HepG2 (cell line): ENCODE data around the gene NDUFV1. TPM values are rescaled to one million over a fixed set of nuclear protein-coding genes. Genes with fewer than 3 reads are reported as not detected.
A peak's percentile ranks its signal among the peaks of the same experiment; 100 is the strongest.

Experiments
- CCAR2 ChIP-seq: fragments of 200-400 bp; formaldehyde crosslinking; optimal IDR thresholded peaks from 2 replicates; pipeline ENCODE3; 2018; ENCODE audit warnings: low read depth, mild to moderate bottlenecking, low read length, moderate library complexity
- CHD2 ChIP-seq: IDR thresholded peaks from 2 replicates; pipeline ENCODE4 v1.6.1; 2011; ENCODE audit warnings: low read depth, low read length, improper control_type of control experiment
- CHD4 ChIP-seq: fragments of 200-600 bp; sonication (generic); IDR thresholded peaks from 2 replicates; pipeline ENCODE4 v1.7.0; 2017; ENCODE audit warnings: mild to moderate bottlenecking, low read length, borderline replicate concordance
- ETV6 ChIP-seq: sonication (generic); formaldehyde crosslinking; conservative IDR thresholded peaks from 2 replicates; pipeline ENCODE4 v1.4.0; 2020; ENCODE audit warnings: missing genetic modification reagents
- HMGA1 ChIP-seq: sonication (generic); formaldehyde crosslinking; conservative IDR thresholded peaks from 2 replicates; pipeline ENCODE4 v1.4.0; 2020; ENCODE audit warnings: missing genetic modification reagents
- NFE2L2 ChIP-seq: fragments of 150-350 bp; IDR thresholded peaks from 2 replicates; pipeline ENCODE4 v1.6.1; 2014; ENCODE audit warnings: low read length
- NR2F1 ChIP-seq, 2 experiments: fragments of 450-650 bp in 1 of 2; formaldehyde crosslinking in 1 of 2; IDR thresholded peaks; 2 replicates each; pipeline versions ENCODE4 v1.5.0 to v1.6.1; 2016 to 2020; ENCODE audit warnings: mild to moderate bottlenecking in 1 of 2, missing compliant biosample characterization in 1 of 2, missing genetic modification reagents in 1 of 2, moderate library complexity in 1 of 2
- PLRG1 ChIP-seq: fragments of 450-650 bp; conservative IDR thresholded peaks from 2 replicates; pipeline ENCODE4 v1.6.1; 2016
- POLR2A ChIP-seq, 2 experiments: IDR thresholded peaks; 2 replicates each; pipeline ENCODE4 v1.6.1; 2011; ENCODE audit warnings: low read depth in 2 of 2, low read length in 2 of 2, mild to moderate bottlenecking in 1 of 2, moderate library complexity in 1 of 2; ENCODE audit not compliant: insufficient read depth in 1 of 2
- RARA ChIP-seq: IDR thresholded peaks from 2 replicates; pipeline ENCODE4 v1.6.1; 2016; ENCODE audit warnings: missing genetic modification reagents, missing compliant biosample characterization
- SCMH1 ChIP-seq: sonication (generic); formaldehyde crosslinking; IDR thresholded peaks from 2 replicates; pipeline ENCODE4 v1.9.0; 2021; ENCODE audit warnings: missing genetic modification reagents, mild to moderate bottlenecking, borderline replicate concordance
- SKI ChIP-seq: fragments of 450-650 bp; IDR thresholded peaks from one replicate; pipeline ENCODE4 v1.6.1; 2018; ENCODE audit warnings: mild to moderate bottlenecking; ENCODE audit not compliant: partially characterized antibody
- TCF7 ChIP-seq: sonication (generic); IDR thresholded peaks from 2 replicates; pipeline ENCODE4 v1.6.1; 2016; ENCODE audit warnings: antibody characterized with exemption, low read depth
- ZBTB21 ChIP-seq: sonication (generic); formaldehyde crosslinking; IDR thresholded peaks from 2 replicates; pipeline ENCODE4 v1.4.0; 2020; ENCODE audit warnings: missing genetic modification reagents
- ZBTB38 ChIP-seq: sonication (generic); formaldehyde crosslinking; IDR thresholded peaks from 2 replicates; pipeline ENCODE4 v1.5.1; 2020; ENCODE audit warnings: mild to moderate bottlenecking, missing genetic modification reagents
- ZFP36 ChIP-seq: fragments of 150-350 bp; IDR thresholded peaks from 2 replicates; pipeline ENCODE4 v1.6.1; 2018; ENCODE audit warnings: borderline replicate concordance, low read length, low read depth; ENCODE audit not compliant: partially characterized antibody
- ZMYM2 ChIP-seq: sonication (generic); formaldehyde crosslinking; IDR thresholded peaks from 2 replicates; pipeline ENCODE4 v1.8.0; 2022; ENCODE audit warnings: mild to moderate bottlenecking, missing genetic modification reagents
- ZNF12 ChIP-seq: sonication (generic); formaldehyde crosslinking; IDR thresholded peaks from 2 replicates; pipeline ENCODE4 v1.5.0; 2020; ENCODE audit warnings: missing genetic modification reagents
- ZNF160 ChIP-seq: sonication (generic); formaldehyde crosslinking; IDR thresholded peaks from 2 replicates; pipeline ENCODE4 v1.8.0; 2022; ENCODE audit warnings: mild to moderate bottlenecking, inconsistent platforms, missing genetic modification reagents
- ZNF264 ChIP-seq: sonication (generic); formaldehyde crosslinking; IDR thresholded peaks from 2 replicates; pipeline ENCODE4 v1.4.0; 2020; ENCODE audit warnings: missing genetic modification reagents
- ZNF317 ChIP-seq: sonication (generic); formaldehyde crosslinking; IDR thresholded peaks from 2 replicates; pipeline ENCODE4 v1.5.0; 2020; ENCODE audit warnings: mild to moderate bottlenecking, missing genetic modification reagents
- ZNF33A ChIP-seq: sonication (generic); formaldehyde crosslinking; IDR thresholded peaks from 2 replicates; pipeline ENCODE4 v1.5.1; 2020; ENCODE audit warnings: missing genetic modification reagents, mild to moderate bottlenecking, moderate library complexity, borderline replicate concordance
- ZNF34 ChIP-seq: sonication (generic); formaldehyde crosslinking; IDR thresholded peaks from 2 replicates; pipeline ENCODE4 v1.4.0; 2020; ENCODE audit warnings: mild to moderate bottlenecking, missing genetic modification reagents, borderline replicate concordance
- ZNF678 ChIP-seq: sonication (generic); formaldehyde crosslinking; IDR thresholded peaks from 2 replicates; pipeline ENCODE4 v1.4.0; 2020; ENCODE audit warnings: mild to moderate bottlenecking, missing genetic modification reagents
- ZNF891 ChIP-seq: sonication (generic); formaldehyde crosslinking; IDR thresholded peaks from 2 replicates; pipeline ENCODE4 v1.5.0; 2020; ENCODE audit warnings: mild to moderate bottlenecking, missing genetic modification reagents
- polyA plus RNA-seq, 8 experiments: library from polyadenylated mRNA; depleted of rRNA in 3 of 8; stranded (reverse) in 7 of 8; unstranded in 1 of 8; fragments of >200 nt; fragmentation: Illumina TruSeq in 4 of 8; extraction: Trizol in 4 of 8; gene quantifications; 2 replicates each; pipeline versions ENCODE4 v1.2.1 to v1.2.3, GENCODE V29; 2011 to 2016; ENCODE audit warnings: low read depth in 4 of 8, missing spikeins in 1 of 8, mixed read lengths in 1 of 8; ENCODE audit not compliant: insufficient read depth in 1 of 8
- total RNA-seq, 5 experiments: library from RNA; depleted of rRNA; stranded (reverse); fragments of >200 nt; fragmentation: Illumina TruSeq; extraction: Trizol; gene quantifications; 2 replicates each; pipeline ENCODE4 v1.2.3, GENCODE V29; 2016; ENCODE audit warnings: low read depth in 1 of 5

Gene NDUFV1
- total and polyA plus RNA-seq, 2 of the 13 experiments (the other 11 are each of a cell fraction or from before 2014, with no cell fraction given) = 88.9 to 137 TPM

DNA sequence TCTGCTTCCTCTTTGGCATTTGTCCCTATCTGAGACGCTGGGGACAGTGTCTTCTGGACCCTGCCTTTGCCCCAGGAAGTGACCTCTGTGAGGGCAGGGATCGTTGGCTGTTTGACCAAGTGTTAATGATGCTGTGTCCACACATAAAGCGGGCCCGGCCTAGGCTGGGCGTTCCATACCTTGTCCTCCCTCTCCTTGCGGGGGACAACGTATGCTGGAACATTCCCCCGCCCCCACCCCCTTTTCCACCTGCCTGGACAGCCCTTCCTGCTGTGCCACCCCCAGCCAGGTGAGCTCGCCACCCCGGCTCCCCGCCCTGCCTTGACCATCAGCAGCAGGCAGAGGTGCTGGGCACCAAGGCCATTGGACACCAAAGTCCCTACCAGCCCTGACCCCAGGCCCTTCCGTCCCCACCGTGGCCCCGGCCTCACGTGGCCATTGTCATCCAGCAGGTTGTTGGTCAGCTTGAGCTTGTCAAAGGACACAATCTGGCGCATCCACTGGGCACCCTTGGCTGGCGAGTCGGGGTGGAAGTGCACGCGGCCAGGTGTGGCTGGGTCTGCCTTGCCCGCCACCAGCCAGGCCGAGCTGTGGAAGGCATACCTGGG lies 27.1 kb downstream of the NDUFV1 start (continued):
- TF ChIP-seq ETV6 (CRISPR knock-in tag) (no peak), HMGA1 (CRISPR knock-in tag) (no peak), ZNF33A (CRISPR knock-in tag) (no peak), ZMYM2 (0 out of 2 replicates have a peak, but pooled peaks have one; percentile 12), NR2F1 (CRISPR knock-in tag; IDR thresholded peaks at IDR 0.05) (peak in 1 of 2 experiments; percentile 43; a peak in 1 of 4 replicates), CCAR2 (no peak), TCF7 (no peak), ZNF264 (no peak), ZNF678 (CRISPR knock-in tag) (no peak), ZBTB21 (CRISPR knock-in tag) (no peak), NFE2L2 (no peak), SKI (no peak), SCMH1 (CRISPR knock-in tag) (no peak), ZBTB38 (CRISPR knock-in tag) (no peak), ZNF317 (no peak), ZFP36 (no peak), ZNF34 (CRISPR knock-in tag) (no peak), POLR2A (IDR thresholded peaks at IDR 0.05; ENCODE audit: insufficient read depth in 1 of 2, low read depth in 2 of 2, low read length in 2 of 2) (no peak), ZNF891 (CRISPR knock-in tag) (no peak), ZNF12 (CRISPR knock-in tag) (no peak), CHD2 (no peak), CHD4 (no peak), ZNF160 (no peak), RARA (CRISPR knock-in tag) (peak; percentile 35; the same call in 1 of the 2 replicates), PLRG1 (no peak)
